Cardiac muscle cell (in vitro differentiated cells and primary cell): ENCODE measurements around the gene PLA2G4D. TPM values are rescaled to one million over a fixed set of nuclear protein-coding genes. Genes with fewer than 3 reads are reported as not detected.

Experiments
- DNase-seq, 2 donors: peaks; one replicate each; pipeline versions ENCODE4 v3.0.0 to v3.0.0-alpha.2; 2010 to 2017; ENCODE audit warnings: low read depth in 1 of 2, low spot score in 1 of 2
- H3K27ac ChIP-seq: fragments of 200-600 bp; sonication (generic); 2 replicates; pipeline ENCODE4 v1.5.1; 2016
- H3K27me3 ChIP-seq: fragments of 200-600 bp; sonication (generic); 2 replicates; pipeline ENCODE4 v1.6.0; 2016; ENCODE audit warnings: control low read depth
- H3K36me3 ChIP-seq: fragments of 200-600 bp; sonication (generic); 2 replicates; pipeline ENCODE4 v1.5.1; 2016; ENCODE audit warnings: control low read depth
- H3K4me1 ChIP-seq: fragments of 200-600 bp; sonication (generic); 2 replicates; pipeline ENCODE4 v1.8.1; 2017; ENCODE audit warnings: low read depth, mild to moderate bottlenecking, mixed run types
- H3K4me3 ChIP-seq: fragments of 200-600 bp; sonication (generic); 2 replicates; pipeline ENCODE4 v1.5.1; 2016; ENCODE audit warnings: mild to moderate bottlenecking
- H3K9me3 ChIP-seq: fragments of 200-600 bp; sonication (generic); 2 replicates; pipeline ENCODE4 v1.5.1; 2017; ENCODE audit warnings: low read depth, mild to moderate bottlenecking, control low read depth
- CTCF ChIP-seq: IDR thresholded peaks from 2 replicates; pipeline ENCODE4 v1.5.1; 2012; ENCODE audit warnings: low read depth, mild to moderate bottlenecking, low read length
- polyA plus RNA-seq: library from polyadenylated mRNA; unstranded; fragments of >200 nt; fragmentation: Nextera tagmentation; extraction: Ambion mirVana; gene quantifications from 2 replicates; pipeline ENCODE4 v1.2.1, GENCODE V29; 2016
- total RNA-seq: library from RNA; depleted of rRNA; stranded (reverse); fragments of >200 nt; gene quantifications from 2 replicates; pipeline ENCODE4 v1.2.3, GENCODE V29; 2016

Gene PLA2G4D
- total and polyA plus RNA-seq, 2 experiments from 2014 or later: 0.03 to 0.16 TPM

GRCh38 chr15:42111924-42112323 is 17.6 kb upstream of the PLA2G4D start:
- no peak for DNase-seq
- H3K27me3 ChIP-seq: no peaks in the 10 kb centered on the region
- no peak overlapping the region for H3K27ac ChIP-seq
- no peaks in the 10 kb centered on the region for H3K9me3 ChIP-seq
- no peaks in the 10 kb centered on the region for H3K36me3 ChIP-seq
- H3K4me1 ChIP-seq: no peaks in the 10 kb centered on the region
- TF ChIP-seq CTCF: no peak
- no peak overlapping the region for H3K4me3 ChIP-seq

- Histone ChIP-seq H3K36me3 (no peaks in the 10 kb centered on the region), H3K4me1 (peaks cover 5% of the 10 kb centered on the region), H3K4me3 (no peak overlapping the region), H3K9me3 (no peaks in the 10 kb centered on the region), H3K27me3 (no peaks in the 10 kb centered on the region), H3K27ac (no peak overlapping the region)
- no peak for DNase-seq
- no peak for TF ChIP-seq CTCF
Observed at GRCh38 chr15:42110367-42110766, 16.0 kb upstream of the PLA2G4D start.

GRCh38 chr15:42108806-42109205 is 14.4 kb upstream of the PLA2G4D start:
- H3K4me1 ChIP-seq: peaks cover 5% of the 10 kb centered on the region
- H3K36me3 ChIP-seq: no peaks in the 10 kb centered on the region
- no peak for TF ChIP-seq CTCF
- no peak for DNase-seq
- no peak overlapping the region for H3K4me3 ChIP-seq
- H3K27ac ChIP-seq: no peak overlapping the region
- no peaks in the 10 kb centered on the region for H3K27me3 ChIP-seq
- no peaks in the 10 kb centered on the region for H3K9me3 ChIP-seq

DNA sequence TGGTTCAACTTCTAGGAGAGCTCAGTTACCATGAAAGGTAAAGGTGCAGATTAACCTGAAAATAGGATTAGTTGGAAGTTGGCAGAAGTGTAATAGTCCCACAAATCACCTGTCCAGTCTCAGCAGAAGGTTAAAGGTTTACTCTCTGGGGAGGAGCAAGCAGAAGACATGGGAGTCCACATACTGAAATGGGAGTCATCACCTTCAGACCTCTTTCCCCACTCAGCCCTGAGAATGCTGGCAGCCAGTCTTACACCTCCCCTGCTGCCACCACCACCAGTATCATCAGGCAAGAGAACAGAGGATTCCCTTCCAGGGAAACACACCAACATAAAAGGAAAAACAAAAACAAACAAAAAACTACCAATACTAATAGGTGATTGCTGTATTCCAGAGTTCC is 13.8 kb upstream of the PLA2G4D start:
- Histone ChIP-seq H3K27me3 (no peaks in the 10 kb centered on the region), H3K27ac (no peak overlapping the region), H3K9me3 (no peaks in the 10 kb centered on the region), H3K4me1 (peaks cover 5% of the 10 kb centered on the region), H3K4me3 (no peak overlapping the region), H3K36me3 (no peaks in the 10 kb centered on the region)
- TF ChIP-seq CTCF: no peak
- DNase-seq: no peak

- no peaks in the 10 kb centered on the region for H3K36me3 ChIP-seq
- no peaks in the 10 kb centered on the region for H3K9me3 ChIP-seq
- peaks cover 5% of the 10 kb centered on the region for H3K4me1 ChIP-seq
- TF ChIP-seq CTCF: no peak
- H3K4me3 ChIP-seq: no peak overlapping the region
- H3K27me3 ChIP-seq: no peaks in the 10 kb centered on the region
- H3K27ac ChIP-seq: no peak overlapping the region
- DNase-seq: no peak
Observed at GRCh38 chr15:42107473-42107872, 13.1 kb upstream of the PLA2G4D start.

- DNase-seq: peak in 1 of 2 donors; percentile 18
- Histone ChIP-seq H3K36me3 (no peaks in the 10 kb centered on the region), H3K4me1 (peaks cover 5% of the 10 kb centered on the region), H3K4me3 (no peak overlapping the region), H3K9me3 (no peaks in the 10 kb centered on the region), H3K27ac (no peak overlapping the region), H3K27me3 (no peaks in the 10 kb centered on the region)
- TF ChIP-seq CTCF: no peak
Observed at GRCh38 chr15:42106288-42106687, 11.9 kb upstream of the PLA2G4D start.
